Adipocyte (in vitro differentiated cells): ENCODE data around the gene DRAM1.
A peak's percentile ranks its signal among the peaks of the same experiment; 100 is the strongest.
"Not testable (repeated sequence)": the region's sequence is repeated elsewhere in the genome, so short reads cannot be mapped to it uniquely, and the experiment has no call there.

Experiments
- DNase-seq: peaks from one replicate; pipeline ENCODE4 v3.0.0-alpha.2; 2015; ENCODE audit warnings: low read depth
- H3K27me3 ChIP-seq: replicated peaks from 2 replicates; pipeline ENCODE4 v1.7.0; 2013; ENCODE audit warnings: mild to moderate bottlenecking, low read length, moderate library complexity; ENCODE audit not compliant: control insufficient read depth, insufficient read depth
- H3K36me3 ChIP-seq: 2 replicates; pipeline ENCODE4 v1.7.0; 2013; ENCODE audit warnings: low read length, mild to moderate bottlenecking, moderate library complexity; ENCODE audit not compliant: control insufficient read depth, insufficient read depth, severe bottlenecking
- H3K4me1 ChIP-seq: 2 replicates; pipeline ENCODE4 v1.7.0; 2013; ENCODE audit warnings: mild to moderate bottlenecking, low read length, moderate library complexity; ENCODE audit not compliant: control insufficient read depth, insufficient read depth
- H3K4me3 ChIP-seq: 2 replicates; pipeline ENCODE4 v1.7.0; 2013; ENCODE audit warnings: mild to moderate bottlenecking, low read length, moderate library complexity
- H3K9ac ChIP-seq: 2 replicates; pipeline ENCODE4 v1.7.0; 2013; ENCODE audit warnings: mild to moderate bottlenecking, low read length, moderate library complexity
- H3K9me3 ChIP-seq: 2 replicates; pipeline ENCODE4 v1.7.0; 2013; ENCODE audit warnings: mild to moderate bottlenecking, low read length, moderate library complexity; ENCODE audit not compliant: control insufficient read depth

DRAM1 gene

DNA sequence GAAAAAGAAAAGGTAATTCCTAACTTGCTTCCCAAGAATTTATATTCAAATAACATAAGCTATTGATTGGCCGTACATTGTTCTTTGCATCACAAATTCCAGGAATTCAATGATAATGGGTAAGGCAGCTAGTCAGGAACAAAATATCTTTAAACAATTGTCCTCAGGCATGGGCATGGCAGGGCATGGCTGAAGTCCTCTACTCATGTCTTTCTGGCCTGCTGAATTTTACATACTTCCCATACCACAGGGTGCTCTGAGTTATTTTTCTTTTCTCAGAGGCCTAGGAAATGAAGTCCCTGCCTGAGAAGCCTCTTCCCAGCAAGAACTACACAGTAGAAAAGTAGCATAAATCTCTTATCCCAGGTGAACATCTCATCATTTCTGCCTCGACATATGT is 15.1 kb upstream of the DRAM1 start:
- Histone ChIP-seq H3K9me3 (no peaks in the 10 kb centered on the region), H3K27me3 (no peaks in the 10 kb centered on the region), H3K9ac (no peak overlapping the region), H3K4me1 (peaks cover 34% of the 10 kb centered on the region), H3K4me3 (no peak overlapping the region), H3K36me3 (no peaks in the 10 kb centered on the region)
- peak; percentile 63 for DNase-seq

DNA sequence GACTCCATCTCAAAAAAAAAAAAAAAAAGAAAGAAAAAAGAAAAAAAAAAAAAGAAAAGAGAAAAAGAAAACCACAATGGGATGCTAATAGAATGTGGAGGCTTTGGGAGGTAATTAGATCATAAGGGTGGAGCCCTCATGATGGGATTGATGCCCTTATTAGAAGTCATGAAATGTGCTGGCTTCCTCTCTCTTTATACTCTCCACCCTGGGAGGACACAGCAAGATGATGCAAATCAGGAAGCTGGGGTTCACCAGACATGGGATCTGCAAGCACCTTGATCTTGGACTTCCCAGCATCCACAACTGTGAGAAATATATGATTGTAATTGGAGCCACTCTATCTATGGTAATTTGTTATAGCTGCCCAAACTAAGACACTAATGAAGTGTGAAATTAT is 13.4 kb upstream of the DRAM1 start:
- Histone ChIP-seq H3K4me1 (peaks cover 21% of the 10 kb centered on the region), H3K9me3 (no peaks in the 10 kb centered on the region), H3K36me3 (no peaks in the 10 kb centered on the region), H3K27me3 (no peaks in the 10 kb centered on the region), H3K4me3 (no peak overlapping the region), H3K9ac (no peak overlapping the region)
- DNase-seq, result no peak

DNA sequence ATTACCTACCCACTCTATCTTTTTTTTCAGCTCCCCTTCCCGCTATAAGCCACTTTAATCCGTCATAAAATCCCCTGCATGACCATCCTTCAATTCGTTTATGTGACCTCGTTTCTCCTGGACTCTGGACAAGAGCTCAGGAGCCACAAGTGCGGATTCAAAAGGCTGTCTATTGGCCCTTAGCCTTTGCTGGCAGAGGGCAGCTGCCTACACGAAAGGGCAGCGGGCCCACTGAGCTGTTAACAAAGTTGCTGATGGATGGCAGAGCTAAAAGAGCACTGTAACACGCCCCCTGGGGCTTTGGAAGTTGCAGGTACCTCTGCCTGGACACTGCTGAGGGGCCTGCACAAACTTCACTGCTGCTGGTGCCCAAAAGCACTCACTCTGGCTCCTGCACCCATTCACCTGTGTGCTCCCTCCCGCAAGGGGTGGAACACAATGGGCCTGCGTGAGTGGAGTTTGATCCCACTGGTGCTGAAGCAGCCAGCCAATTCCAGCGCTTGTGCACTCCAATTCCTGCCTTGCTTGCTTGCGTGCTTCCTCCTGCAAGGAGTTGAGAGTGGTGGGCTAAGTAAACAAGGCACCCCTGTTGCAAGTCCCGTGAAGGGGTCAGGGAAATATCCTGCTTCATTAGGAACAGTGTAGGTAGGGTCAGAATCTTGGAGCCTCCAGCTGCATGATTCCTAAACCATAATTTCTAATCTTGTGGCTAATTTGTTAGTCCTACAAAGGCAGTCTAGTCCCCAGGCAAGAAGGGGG is 10.6 kb upstream of the DRAM1 start:
- DNase-seq, result no peak
- no peak overlapping the region for H3K9ac ChIP-seq
- H3K4me1 ChIP-seq, result no peaks in the 10 kb centered on the region
- no peak overlapping the region for H3K4me3 ChIP-seq
- no peaks in the 10 kb centered on the region for H3K36me3 ChIP-seq
- H3K9me3 ChIP-seq, result peaks cover 2% of the 10 kb centered on the region
- H3K27me3 ChIP-seq, result no peaks in the 10 kb centered on the region

DNA sequence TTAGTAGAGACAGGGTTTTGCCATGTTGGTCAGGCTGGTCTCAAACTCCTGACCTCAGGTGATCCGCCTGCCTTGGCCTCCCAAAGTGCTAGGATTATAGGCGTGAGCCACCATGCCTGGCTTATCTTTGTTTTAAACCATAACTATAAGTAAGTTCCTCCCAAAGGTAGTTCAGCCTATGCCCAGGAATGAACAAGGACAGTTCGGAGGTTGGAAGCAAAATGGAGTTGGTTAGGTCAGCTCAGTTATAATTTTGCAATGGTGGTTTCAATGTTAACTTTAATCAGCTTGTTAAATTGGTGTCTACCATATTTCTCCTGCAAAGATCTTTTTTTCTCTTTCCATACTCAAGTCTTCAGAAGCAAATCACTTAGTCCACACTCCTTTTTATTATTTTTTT is 9.8 kb upstream of the DRAM1 start:
- not testable (repeated sequence) for H3K9me3 ChIP-seq, H3K27me3 ChIP-seq, H3K4me3 ChIP-seq, DNase-seq, H3K36me3 ChIP-seq, H3K9ac ChIP-seq, H3K4me1 ChIP-seq

DNA sequence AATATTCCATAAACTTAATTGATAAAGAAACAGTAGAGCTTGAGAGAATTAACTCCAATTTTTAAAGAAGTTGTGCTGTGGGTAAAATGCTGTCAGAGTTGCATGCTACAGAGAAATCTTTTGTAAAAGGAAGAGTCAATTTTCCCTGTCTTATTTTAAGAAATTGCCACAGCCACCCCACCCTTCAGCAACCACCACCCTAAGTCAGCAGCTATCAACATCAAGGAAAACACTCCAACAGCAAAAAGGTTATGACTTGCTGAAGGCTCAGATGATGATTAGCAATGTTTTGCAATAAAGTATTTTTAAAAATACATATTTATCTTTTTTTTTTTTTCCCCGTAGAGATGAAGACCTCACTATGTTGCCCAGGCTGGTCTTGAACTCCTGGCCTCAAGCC is 6.5 kb upstream of the DRAM1 start:
- Histone ChIP-seq H3K4me3 (no peak overlapping the region), H3K36me3 (no peaks in the 10 kb centered on the region), H3K9ac (no peak overlapping the region), H3K9me3 (peaks cover 2% of the 10 kb centered on the region), H3K4me1 (no peaks in the 10 kb centered on the region), H3K27me3 (no peaks in the 10 kb centered on the region)
- DNase-seq, result no peak

DNA sequence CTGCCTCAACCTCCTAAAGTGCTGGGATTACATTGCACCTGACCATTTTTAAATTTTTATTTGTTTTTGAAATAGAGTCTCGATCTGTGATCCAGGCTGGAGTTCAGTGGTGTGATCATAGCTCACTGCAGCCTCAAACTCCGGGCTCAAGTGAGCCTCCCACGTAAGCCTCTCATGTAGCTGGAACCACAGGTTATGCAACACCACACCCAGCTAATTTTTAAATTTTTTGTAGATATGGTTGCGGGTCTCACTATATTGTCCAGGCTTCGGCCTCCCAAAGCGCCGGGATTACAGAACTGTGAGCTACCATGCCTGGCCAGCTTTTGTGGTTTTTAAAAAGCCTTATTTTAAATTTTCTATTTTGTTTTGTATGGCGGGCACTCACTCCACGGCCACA is 2.2 kb upstream of the DRAM1 start:
- no peaks in the 10 kb centered on the region for H3K27me3 ChIP-seq
- no peak overlapping the region for H3K9ac ChIP-seq
- peaks cover 4% of the 10 kb centered on the region for H3K4me1 ChIP-seq
- no peaks in the 10 kb centered on the region for H3K36me3 ChIP-seq
- H3K9me3 ChIP-seq, result no peaks in the 10 kb centered on the region
- DNase-seq, result no peak
- no peak overlapping the region for H3K4me3 ChIP-seq

DNA sequence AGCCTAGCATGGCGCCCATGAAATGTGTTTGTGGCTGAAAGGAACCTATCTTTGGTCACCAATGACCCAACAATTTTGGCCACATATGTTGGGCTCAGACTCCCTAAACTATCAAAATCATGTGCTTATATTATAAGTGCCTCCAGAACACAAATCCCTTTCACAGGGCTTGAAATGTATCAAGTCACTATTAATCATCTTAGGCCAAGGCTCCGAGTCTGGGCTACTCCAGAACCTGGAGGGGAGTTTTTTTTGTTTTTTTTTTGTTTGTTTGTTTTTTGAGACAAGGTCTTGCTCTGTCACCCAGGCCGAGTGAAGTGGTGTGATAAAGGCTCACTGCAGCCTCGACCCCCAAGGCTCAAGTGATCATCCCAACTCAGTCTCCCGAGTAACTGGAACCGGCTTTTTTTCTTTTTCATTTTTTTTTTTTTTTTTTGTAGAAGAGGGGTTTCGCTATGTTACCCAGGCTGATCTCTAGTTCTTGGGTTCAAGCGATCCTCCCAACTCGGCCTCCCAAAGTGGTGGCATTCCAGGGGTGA is 989 bp upstream of the DRAM1 start:
- peaks cover 4% of the 10 kb centered on the region for H3K4me1 ChIP-seq
- peak overlapping the region; percentile 94 for H3K9ac ChIP-seq
- peak; percentile 46 for DNase-seq
- H3K27me3 ChIP-seq, result no peaks in the 10 kb centered on the region
- peak overlapping the region; percentile 97 for H3K4me3 ChIP-seq
- no peaks in the 10 kb centered on the region for H3K9me3 ChIP-seq
- no peaks in the 10 kb centered on the region for H3K36me3 ChIP-seq

DNA sequence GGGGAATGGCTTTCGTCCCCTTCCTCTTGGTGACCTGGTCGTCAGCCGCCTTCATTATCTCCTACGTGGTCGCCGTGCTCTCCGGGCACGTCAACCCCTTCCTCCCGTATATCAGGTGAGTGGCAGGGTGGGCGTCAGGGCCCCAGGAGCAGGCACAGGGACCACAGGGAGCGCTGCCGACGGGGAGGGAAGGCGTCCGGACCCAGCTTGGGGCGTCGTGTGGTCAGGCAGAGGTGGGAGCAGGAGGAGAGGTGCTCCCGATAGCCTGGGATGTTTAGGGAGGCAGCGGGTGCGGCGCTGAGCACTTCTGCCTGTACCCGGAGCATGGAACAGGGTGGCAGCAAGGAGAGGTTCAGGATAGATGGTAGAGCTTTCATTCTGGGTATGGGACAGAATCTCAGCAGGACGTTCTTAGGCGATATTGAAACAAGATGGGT is 444 bp downstream of the DRAM1 start:
- peaks cover 4% of the 10 kb centered on the region for H3K4me1 ChIP-seq
- peak overlapping the region; percentile 94 for H3K9ac ChIP-seq
- H3K4me3 ChIP-seq, result peak overlapping the region; percentile 97
- DNase-seq, result peak; percentile 66
- H3K27me3 ChIP-seq, result no peaks in the 10 kb centered on the region
- H3K9me3 ChIP-seq, result no peaks in the 10 kb centered on the region
- H3K36me3 ChIP-seq, result no peaks in the 10 kb centered on the region

DNA sequence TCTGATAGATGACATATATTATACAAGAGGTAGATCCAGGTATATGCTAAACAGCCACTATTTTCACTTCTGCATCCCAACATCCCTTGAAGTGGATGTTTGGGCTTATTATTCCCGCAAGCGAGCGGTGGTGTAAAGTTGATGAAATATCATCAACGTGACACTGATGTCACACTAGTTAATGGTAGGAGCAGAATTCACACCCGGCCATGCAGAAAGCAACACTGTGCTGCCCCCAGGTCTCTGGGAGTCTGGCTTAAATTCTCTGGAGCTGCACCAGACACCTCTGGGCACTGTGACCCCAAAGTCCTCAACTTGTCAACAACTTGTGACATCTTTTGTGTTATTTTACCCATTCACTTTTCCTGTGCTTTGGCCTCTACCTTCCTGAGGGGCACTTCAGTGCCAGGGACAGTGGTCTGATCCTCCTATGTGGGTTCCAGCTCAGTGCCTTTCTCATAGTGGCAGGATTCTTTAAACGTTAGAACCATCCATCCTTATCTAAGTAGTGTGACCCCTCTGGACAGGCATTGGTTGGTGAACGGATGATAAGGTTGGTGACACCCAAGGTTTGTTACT is 952 bp downstream of the DRAM1 start:
- Histone ChIP-seq H3K36me3 (no peaks in the 10 kb centered on the region), H3K4me1 (peaks cover 4% of the 10 kb centered on the region), H3K9me3 (no peaks in the 10 kb centered on the region), H3K4me3 (peak overlapping the region; percentile 97), H3K27me3 (no peaks in the 10 kb centered on the region), H3K9ac (peak overlapping the region; percentile 94)
- DNase-seq, result peak; percentile 39

DNA sequence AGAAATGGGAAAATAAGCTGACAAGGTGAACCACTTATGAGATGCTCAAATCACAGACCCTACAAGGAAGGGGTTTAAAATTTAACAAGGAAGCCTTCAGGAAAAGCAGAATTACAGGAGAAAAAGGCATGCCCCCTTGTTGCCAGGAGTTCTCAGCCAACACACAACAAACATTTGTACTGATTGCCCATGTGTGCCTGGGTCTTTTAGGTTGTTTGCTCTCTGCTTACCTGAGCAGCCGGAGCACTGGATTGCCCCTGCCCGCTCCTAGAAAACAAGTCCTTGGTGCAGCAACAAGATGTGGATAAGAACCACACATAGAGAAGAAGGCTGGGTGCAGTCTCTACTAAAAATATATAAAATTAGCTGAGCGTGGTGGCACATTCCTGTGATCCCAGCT is 3.4 kb downstream of the DRAM1 start:
- no peaks in the 10 kb centered on the region for H3K9me3 ChIP-seq
- no peak for DNase-seq
- no peak overlapping the region for H3K9ac ChIP-seq
- no peaks in the 10 kb centered on the region for H3K27me3 ChIP-seq
- H3K36me3 ChIP-seq, result no peaks in the 10 kb centered on the region
- H3K4me3 ChIP-seq, result no peak overlapping the region
- peaks cover 4% of the 10 kb centered on the region for H3K4me1 ChIP-seq

DNA sequence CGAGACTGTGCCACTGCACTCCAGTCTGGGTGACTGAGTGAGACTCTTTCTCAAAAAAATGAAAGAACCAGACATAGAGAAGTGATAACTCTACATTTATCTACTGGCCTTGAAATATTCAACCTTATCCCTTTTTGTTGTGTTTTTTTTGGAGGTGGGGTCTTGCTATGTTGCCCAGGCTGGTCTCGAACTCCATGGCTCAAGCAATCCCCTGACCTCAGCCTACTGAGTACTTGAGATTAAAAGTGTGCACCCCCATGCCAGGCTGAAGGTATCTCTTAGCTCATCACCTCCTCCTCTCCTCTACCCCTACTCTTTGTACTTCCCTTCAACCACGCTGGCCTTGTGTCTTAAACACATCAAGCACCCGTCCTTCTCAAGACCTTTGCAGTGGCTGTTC is 3.8 kb downstream of the DRAM1 start:
- Histone ChIP-seq H3K9ac (no peak overlapping the region), H3K9me3 (no peaks in the 10 kb centered on the region), H3K36me3 (no peaks in the 10 kb centered on the region), H3K27me3 (no peaks in the 10 kb centered on the region), H3K4me3 (no peak overlapping the region), H3K4me1 (peaks cover 4% of the 10 kb centered on the region)
- DNase-seq, result no peak
